ENCODE results near the gene TBX5.

DNA sequence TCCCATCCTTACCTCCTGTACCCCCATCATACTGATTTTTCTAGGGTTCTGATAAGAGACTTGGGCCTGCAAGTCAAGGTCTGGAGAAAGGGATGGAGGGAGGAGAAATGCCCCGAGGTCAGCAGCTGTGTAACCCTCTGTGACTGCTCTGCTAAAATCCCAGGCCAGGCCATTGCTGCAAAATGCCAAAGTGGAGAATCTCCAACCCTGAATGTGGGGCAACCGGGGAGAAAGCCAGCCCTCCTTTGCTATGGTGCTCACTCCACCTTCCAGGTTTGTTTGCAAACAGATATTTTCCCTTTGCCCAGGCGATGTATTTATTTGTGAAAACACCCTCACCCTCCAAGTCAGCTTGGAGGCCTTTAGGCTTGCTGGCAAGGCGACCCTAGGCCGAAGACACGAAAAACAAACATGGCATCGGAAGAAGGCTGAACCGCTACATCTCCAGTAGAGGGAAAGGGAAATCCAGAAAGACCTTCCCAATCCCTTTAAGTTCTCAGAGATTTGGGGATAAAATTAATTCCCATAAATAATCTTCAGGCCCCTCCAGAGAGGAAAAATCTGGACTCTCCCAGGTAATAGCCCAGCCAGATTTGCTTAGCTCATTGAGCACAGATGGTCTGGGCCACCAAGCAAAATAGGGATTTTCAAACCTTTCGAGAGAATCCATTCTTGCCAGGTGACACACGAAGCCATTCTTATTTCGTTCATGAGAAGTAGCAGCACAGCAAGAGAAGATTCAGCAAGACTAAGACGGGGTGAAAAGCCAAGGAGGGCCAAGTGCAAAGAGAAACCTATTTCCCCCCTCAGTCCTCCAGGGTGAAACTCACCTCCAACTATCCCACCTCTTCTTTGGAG lies 1.3 kb upstream of the TBX5 start:
- TF ChIP-seq POLR2A (IDR thresholded peaks at IDR 0.05): no peak
- TF ChIP-seq, protein P1, sequence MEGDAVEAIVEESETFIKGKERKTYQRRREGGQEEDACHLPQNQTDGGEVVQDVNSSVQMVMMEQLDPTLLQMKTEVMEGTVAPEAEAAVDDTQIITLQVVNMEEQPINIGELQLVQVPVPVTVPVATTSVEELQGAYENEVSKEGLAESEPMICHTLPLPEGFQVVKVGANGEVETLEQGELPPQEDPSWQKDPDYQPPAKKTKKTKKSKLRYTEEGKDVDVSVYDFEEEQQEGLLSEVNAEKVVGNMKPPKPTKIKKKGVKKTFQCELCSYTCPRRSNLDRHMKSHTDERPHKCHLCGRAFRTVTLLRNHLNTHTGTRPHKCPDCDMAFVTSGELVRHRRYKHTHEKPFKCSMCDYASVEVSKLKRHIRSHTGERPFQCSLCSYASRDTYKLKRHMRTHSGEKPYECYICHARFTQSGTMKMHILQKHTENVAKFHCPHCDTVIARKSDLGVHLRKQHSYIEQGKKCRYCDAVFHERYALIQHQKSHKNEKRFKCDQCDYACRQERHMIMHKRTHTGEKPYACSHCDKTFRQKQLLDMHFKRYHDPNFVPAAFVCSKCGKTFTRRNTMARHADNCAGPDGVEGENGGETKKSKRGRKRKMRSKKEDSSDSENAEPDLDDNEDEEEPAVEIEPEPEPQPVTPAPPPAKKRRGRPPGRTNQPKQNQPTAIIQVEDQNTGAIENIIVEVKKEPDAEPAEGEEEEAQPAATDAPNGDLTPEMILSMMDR (IDR thresholded peaks at IDR 0.05): no peak

All from right lobe of liver (tissue), 4 donors.